Measurements from ENCODE around the gene GLIS2.
"Not testable (repeated sequence)": the region's sequence is repeated elsewhere in the genome, so short reads cannot be mapped to it uniquely, and the experiment has no call there.

Gene GLIS2

GRCh38 chr16:4321286-4322120 lies 5.6 kb downstream of the GLIS2 start:
- DNase-seq: no peak

DNA sequence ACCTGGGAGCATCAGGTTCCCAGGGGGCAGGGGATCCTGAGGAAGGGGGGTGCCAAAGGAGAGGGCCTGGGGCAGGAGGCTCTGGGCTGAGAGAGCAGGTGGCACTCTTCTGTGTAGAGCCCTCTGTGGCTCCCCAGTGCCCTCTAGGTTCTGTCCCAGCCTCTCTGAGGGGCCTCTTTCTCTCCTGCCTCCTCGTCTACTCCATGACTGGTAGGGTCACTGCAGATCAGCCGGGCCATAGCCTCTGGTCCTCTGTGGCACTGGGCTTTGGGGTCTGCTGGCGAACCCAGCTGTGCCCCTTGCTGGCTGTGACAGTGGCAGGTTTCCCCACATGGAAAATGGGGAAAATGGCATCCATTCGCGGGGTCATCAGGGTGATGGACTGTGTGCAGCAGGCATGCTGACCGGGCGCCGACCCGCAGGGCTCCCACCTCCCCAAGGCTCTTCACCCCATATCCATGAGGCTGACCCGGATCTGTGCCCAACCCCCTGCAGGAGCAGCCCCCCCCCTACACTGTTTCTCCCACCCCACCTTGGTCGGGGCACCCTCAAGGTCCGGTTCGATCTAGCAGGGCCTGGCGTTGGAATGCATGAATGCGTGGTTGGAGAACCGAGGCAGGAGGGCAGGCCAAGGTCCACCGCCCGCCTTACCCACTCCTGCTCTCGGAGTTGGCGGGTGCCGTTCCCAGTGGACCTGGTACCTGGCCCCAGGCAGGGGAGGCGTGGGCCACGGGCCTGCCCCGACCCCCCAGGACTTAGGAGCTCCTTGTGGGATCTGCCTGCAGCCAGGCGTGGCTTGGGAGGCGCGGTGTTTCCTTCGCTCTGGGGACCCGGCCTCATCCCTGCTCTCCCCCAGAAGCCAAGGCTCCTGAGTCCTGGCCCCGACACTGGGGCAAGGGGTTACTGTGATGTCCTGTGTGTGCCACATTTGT lies 6.5 kb downstream of the GLIS2 start:
- no peak for DNase-seq

GRCh38 chr16:4323071-4323844 lies 7.4 kb downstream of the GLIS2 start:
- no peak for DNase-seq

DNA sequence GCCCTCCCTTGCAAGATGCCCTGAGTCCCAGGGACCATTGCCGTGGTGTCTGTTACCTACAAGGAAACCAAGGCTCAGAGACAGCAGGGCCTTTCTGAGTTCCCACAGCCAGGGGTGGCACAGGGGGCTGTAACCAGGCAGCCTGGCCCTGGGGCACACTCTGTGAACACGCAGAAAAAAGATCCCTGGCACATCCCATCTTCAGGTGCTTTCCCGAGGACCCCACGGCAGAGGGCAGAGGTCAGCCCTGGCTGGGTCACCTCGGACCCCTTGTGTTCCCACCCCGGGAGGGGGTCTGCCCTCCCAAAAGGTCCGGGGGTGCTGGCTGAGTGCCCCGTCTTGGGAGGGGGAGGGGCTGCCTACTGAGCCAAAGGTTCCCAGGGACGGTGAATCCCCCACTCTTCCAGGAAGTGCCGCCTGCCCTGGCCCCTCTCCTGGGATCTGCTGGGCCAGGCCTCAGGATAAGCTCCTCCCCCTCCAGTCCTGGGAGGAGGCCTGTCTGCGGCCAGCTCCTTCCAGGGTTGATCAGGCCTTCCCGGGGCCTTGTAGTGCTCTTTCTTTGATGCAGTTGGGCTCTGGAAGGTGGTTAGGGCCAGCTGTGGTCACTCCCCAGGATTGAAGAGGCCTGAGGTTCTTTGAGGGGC lies 8.1 kb downstream of the GLIS2 start:
- DNase-seq: no peak

DNA sequence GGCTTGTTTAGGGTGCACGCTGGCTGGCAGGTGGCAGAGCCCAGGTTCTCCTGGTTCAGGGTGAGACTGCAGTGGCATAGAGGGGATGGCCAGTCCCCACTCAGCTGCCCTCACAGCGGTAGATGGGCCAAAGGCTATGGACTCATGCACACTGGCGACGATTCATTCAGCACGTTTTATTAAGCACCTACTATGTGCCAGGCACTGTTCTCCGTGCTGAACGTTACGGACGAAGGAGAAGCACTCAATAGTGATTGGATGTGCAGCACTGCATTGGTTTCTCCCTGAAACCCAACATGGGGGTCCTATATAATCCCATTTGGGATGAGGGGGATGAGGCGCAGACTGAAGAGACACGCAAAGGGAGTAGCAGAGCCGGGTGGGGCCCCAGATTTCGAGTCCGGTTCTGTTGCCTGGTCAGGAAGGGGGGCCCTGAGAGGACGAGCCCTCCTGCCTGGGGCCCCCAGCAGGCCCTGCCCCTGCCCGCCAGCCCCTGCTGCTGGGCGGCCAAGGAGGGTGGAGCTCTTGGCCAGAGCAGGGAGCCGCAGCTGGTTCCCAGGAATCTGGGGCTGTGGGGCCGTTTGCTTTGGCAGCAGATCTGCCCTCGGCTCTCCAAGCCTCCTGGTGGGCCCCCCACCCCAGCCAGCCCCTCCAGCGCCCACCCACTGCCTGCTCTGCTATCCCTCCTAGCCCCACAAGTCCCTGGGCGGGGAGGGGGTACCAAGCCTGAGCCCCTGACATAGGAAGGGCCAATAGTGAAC lies 8.8 kb downstream of the GLIS2 start:
- DNase-seq: no peak

DNA sequence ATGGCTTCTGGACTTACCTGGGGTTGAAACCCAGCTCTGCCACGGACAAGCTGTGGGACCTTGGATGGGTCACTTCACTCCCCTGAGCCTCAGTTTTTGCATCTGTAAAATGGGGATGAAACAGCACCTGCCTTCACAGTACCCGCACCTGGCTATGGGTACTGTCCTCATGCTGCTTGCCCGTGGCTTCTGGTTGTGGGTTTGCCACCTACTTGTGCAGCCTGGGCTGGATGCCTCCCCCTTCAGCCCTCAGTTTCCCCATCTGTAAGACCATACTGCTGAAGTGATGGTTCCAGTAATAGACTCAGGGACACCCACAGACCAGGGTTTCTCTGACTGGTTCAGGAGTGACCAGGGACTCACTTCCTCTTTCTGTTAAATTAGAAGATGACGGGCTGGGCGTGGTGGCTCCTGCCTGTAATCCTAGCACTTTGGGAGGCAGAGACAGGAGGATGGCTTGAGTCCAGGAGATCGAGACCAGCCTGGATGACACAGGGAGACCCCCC lies 9.4 kb downstream of the GLIS2 start:
- peak; percentile 90 for DNase-seq

DNA sequence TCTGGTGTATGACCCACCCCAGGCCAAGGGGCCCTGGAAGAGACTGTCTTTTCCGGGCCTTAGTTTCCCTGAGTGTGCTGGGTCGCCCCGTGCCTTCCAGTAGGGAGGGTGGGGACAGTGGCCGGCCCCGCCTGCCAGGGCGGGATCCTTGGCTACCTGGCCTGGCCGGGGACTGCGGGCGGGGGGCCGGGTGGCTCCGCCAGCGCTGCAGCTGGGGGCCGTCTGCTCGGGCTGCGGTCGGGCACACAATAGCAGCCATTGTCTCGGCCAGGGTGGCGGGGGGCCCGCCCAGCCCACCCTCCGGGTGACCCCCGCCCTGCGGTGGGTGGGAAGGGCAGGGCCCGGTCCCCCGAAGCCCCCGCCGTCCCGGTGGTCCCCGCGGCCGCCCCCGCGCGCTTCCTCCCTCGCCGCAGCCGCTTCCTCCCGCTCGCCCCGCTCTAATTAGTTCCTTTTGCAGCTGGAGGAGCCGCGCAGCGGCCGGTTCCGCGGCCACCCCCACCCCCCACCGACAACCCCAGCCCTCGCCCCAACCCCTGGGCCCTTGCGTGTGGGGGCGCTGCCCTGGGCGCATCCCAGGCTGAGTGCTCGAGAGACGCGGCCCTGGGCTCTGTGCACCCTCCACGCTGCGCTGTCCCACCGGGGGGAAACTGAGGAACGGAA lies 11.6 kb downstream of the GLIS2 start:
- DNase-seq: no peak

DNA sequence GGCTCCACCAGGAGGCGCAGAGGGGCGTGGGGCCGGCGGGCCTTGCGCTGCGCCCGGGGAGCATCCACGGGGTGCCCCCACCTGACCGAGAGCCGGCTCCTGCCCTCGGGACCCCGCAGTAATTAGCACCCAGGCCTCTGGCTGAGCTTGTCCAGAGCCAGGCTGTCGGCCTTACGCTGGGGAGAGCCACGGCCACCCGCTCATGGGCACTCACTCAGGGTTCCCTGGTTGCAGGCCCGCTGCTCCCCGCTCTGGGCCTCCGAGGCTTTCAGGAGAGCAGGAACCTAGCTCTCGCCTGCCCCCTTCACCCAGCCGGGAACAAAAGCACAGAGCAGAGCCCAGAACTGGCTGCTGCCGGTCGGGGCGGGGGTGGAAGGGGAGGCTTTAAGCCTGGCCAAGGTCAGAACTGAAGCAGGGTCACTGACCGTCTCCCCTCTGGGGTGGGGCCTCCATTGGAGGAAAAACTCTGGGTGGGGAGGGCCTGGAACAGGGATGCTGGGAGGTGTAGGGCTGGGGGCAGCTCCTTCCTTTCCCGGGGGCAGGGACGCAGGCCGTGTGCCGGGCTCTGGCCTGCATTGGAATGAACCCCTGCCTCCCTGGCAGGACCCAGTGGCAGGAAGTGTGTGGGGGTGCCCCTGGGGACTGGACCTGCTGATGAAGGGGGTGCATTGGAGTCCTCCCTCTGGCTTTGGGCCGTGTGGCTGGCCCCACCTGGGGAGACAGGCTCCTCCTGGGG lies 12.3 kb downstream of the GLIS2 start:
- peak; percentile 70 for DNase-seq

- no peak for DNase-seq
Observed at GRCh38 chr16:4328782-4329775, 13.2 kb downstream of the GLIS2 start.

- peak; percentile 71 for DNase-seq
Observed at GRCh38 chr16:4330277-4330874, 14.5 kb downstream of the GLIS2 start.

GRCh38 chr16:4332083-4332482 lies 16.2 kb downstream of the GLIS2 start:
- no peak for DNase-seq

- DNase-seq: no peak
Observed at GRCh38 chr16:4332623-4333307, 16.9 kb downstream of the GLIS2 start.

DNA sequence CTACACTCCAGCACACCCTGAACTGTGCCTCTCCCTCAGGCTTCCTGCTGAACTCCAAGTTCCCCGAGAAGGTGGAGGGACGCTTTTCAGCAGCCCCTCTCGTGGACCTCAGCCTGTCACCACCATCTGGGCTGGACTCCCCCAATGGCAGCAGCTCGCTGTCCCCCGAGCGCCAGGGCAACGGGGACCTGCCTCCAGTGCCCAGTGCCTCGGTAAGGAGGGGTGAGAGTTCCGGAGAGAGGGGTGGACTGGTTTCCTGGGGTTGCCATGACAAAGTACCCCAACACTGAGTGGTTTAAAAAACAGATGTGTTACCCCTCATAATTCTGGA lies 17.4 kb downstream of the GLIS2 start:
- no peak for DNase-seq

GRCh38 chr16:4333714-4334113 lies 17.8 kb downstream of the GLIS2 start:
- DNase-seq: not testable (repeated sequence)

GRCh38 chr16:4334724-4335495 lies 19.0 kb downstream of the GLIS2 start:
- no peak for DNase-seq

DNA sequence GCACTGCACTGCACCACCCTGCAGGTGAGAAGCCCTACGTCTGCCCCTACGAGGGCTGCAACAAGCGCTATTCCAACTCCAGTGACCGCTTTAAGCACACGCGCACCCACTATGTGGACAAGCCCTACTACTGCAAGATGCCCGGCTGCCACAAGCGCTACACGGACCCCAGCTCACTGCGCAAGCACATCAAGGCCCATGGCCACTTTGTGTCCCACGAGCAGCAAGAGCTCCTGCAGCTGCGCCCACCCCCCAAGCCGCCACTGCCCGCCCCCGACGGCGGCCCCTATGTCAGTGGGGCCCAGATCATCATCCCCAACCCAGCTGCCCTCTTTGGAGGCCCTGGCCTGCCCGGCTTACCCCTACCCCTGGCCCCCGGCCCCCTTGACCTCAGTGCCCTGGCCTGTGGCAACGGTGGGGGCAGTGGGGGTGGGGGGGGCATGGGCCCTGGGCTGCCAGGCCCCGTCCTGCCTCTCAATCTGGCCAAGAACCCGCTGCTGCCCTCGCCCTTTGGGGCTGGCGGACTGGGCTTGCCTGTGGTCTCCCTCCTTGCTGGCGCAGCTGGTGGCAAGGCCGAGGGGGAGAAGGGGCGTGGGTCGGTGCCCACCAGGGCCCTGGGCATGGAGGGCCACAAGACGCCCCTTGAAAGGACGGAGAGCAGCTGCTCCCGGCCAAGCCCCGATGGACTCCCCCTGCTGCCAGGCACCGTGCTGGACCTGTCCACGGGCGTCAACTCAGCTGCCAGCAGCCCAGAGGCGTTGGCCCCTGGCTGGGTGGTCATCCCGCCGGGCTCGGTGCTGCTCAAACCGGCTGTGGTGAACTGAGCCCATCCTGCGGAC lies 21.1 kb downstream of the GLIS2 start:
- no peak for DNase-seq
